ENCODE data around the gene CHP1. TPM values are rescaled to one million over a fixed set of nuclear protein-coding genes. Genes with fewer than 3 reads are reported as not detected.
"Not testable (repeated sequence)": the region's sequence is repeated elsewhere in the genome, so short reads cannot be mapped to it uniquely, and the experiment has no call there.

CHP1 gene
- polyA plus RNA-seq, 3 donors, result 57.2 to 67.2 (median 58.8) TPM

- Mint-ChIP-seq H3K9me3 (no peaks in the 10 kb centered on the region), H3K36me3 (peaks cover 15 to 33% of the 10 kb centered on the region in 2 donors), H3K27me3 (ENCODE audit: low read depth in 3 of 3) (no peaks in the 10 kb centered on the region), H3K27ac (no peak overlapping the region), H3K4me3 (no peak overlapping the region), H3K4me1 (peaks cover 11% of the 10 kb centered on the region)
- intact Hi-C loops (cut with micrococcal nuclease), result no loop called here
- WGBS (ENCODE audit: insufficient coverage), result 80% methylated on average over 3 of the region's 5 CpGs
- Histone ChIP-seq H3K4me1 (ENCODE audit: control insufficient read depth in 1 of 2, insufficient read depth in 2 of 2, low read length in 2 of 2) (peaks cover 0 to 8% of the 10 kb centered on the region in 2 donors), H3K27ac (ENCODE audit: low read depth in 1 of 2, low read length in 2 of 2) (no peak overlapping the region), H3K27me3 (ENCODE audit: control insufficient read depth in 2 of 2, insufficient read depth in 2 of 2, low read length in 2 of 2) (no peaks in the 10 kb centered on the region), H2AFZ (ENCODE audit: insufficient read depth, low read depth, low read length, poor library complexity, severe bottlenecking) (no peak overlapping the region), H3K79me2 (ENCODE audit: insufficient read depth, low read length) (no peaks in the 10 kb centered on the region), H3K9me3 (replicated peaks in 1 of 2; ENCODE audit: control insufficient read depth in 1 of 2, insufficient read depth in 1 of 2, low read length in 2 of 2) (no peaks in the 10 kb centered on the region), H3K4me2 (replicated peaks; ENCODE audit: extremely low read depth, low read length, poor library complexity, severe bottlenecking) (no peak overlapping the region), H3K36me3 (replicated peaks in 1 of 2; ENCODE audit: control insufficient read depth in 1 of 2, insufficient read depth in 2 of 2, low read length in 2 of 2) (peaks cover 17 to 38% of the 10 kb centered on the region in 2 donors), H3K9ac (ENCODE audit: insufficient read depth, low read length, poor library complexity, severe bottlenecking) (no peak overlapping the region), H4K20me1 (ENCODE audit: insufficient read depth, low read length) (no peaks in the 10 kb centered on the region), H3K4me3 (replicated peaks in 1 of 3; ENCODE audit: low read depth in 2 of 3, low read length in 3 of 3) (no peak overlapping the region)
- TF ChIP-seq, protein P1, sequence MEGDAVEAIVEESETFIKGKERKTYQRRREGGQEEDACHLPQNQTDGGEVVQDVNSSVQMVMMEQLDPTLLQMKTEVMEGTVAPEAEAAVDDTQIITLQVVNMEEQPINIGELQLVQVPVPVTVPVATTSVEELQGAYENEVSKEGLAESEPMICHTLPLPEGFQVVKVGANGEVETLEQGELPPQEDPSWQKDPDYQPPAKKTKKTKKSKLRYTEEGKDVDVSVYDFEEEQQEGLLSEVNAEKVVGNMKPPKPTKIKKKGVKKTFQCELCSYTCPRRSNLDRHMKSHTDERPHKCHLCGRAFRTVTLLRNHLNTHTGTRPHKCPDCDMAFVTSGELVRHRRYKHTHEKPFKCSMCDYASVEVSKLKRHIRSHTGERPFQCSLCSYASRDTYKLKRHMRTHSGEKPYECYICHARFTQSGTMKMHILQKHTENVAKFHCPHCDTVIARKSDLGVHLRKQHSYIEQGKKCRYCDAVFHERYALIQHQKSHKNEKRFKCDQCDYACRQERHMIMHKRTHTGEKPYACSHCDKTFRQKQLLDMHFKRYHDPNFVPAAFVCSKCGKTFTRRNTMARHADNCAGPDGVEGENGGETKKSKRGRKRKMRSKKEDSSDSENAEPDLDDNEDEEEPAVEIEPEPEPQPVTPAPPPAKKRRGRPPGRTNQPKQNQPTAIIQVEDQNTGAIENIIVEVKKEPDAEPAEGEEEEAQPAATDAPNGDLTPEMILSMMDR (IDR thresholded peaks at IDR 0.05), result no peak
- no peak for DNase-seq
Measured at GRCh38 chr15:41307679-41308078, 76.6 kb downstream of the CHP1 start.

DNA sequence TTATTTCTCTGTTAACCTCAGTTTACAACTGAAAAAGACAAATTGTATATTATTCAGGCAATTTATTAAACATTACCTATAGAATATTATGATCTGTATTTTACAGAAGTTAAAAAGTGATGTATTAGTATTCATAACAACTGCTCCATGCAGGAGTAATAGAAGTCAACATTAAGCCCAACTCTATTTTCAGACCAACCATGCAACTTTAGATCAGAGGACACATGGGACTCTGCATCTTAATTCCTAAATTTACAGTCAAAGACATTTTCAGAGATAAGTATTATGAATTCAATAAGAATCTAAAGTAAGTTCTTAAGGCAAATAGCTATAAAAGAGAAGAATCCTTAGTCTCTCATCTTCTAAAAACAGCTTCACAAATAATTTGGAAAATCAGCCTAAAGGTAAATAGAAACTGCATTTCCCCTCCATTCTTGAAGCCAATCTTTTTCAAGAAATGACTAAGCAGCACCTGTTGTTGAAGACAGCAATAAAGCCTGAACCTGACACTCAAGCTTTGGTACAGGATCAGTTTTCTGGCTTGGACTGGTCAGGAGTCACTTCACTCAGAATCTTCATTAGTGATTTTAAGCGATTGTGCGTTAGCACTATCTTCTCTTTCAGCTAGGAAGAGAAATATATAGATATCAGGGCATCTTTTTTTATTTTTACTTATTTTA, 78.3 kb downstream of the CHP1 start:
- H3K4me1 Mint-ChIP-seq, result peaks cover 4% of the 10 kb centered on the region
- no peaks in the 10 kb centered on the region for H3K27me3 ChIP-seq (ENCODE audit: control insufficient read depth in 2 of 2, insufficient read depth in 2 of 2, low read length in 2 of 2)
- no peaks in the 10 kb centered on the region for H3K79me2 ChIP-seq (ENCODE audit: insufficient read depth, low read length)
- no peak overlapping the region for H3K4me3 Mint-ChIP-seq
- no peak for DNase-seq
- H3K27ac ChIP-seq (ENCODE audit: low read depth in 1 of 2, low read length in 2 of 2), result no peak overlapping the region
- no peaks in the 10 kb centered on the region for H3K9me3 Mint-ChIP-seq
- TF ChIP-seq, protein P1 (IDR thresholded peaks at IDR 0.05), result no peak
- peaks cover 24 to 44% of the 10 kb centered on the region in 2 donors for H3K36me3 Mint-ChIP-seq
- peaks cover 0 to 8% of the 10 kb centered on the region in 2 donors for H3K4me1 ChIP-seq (ENCODE audit: control insufficient read depth in 1 of 2, insufficient read depth in 2 of 2, low read length in 2 of 2)
- H3K4me2 ChIP-seq (replicated peaks; ENCODE audit: extremely low read depth, low read length, poor library complexity, severe bottlenecking), result no peak overlapping the region
- no peaks in the 10 kb centered on the region for H3K27me3 Mint-ChIP-seq (ENCODE audit: low read depth in 3 of 3)
- WGBS (ENCODE audit: insufficient coverage), result no CpG with 5 or more reads among the region's 2 CpGs
- intact Hi-C loops (cut with micrococcal nuclease), result no loop called here
- H3K4me3 ChIP-seq (replicated peaks in 1 of 3; ENCODE audit: low read depth in 2 of 3, low read length in 3 of 3), result no peak overlapping the region
- H2AFZ ChIP-seq (ENCODE audit: insufficient read depth, low read depth, low read length, poor library complexity, severe bottlenecking), result no peak overlapping the region
- no peaks in the 10 kb centered on the region for H4K20me1 ChIP-seq (ENCODE audit: insufficient read depth, low read length)
- H3K9me3 ChIP-seq (replicated peaks in 1 of 2; ENCODE audit: control insufficient read depth in 1 of 2, insufficient read depth in 1 of 2, low read length in 2 of 2), result no peaks in the 10 kb centered on the region
- peaks cover 27 to 43% of the 10 kb centered on the region in 2 donors for H3K36me3 ChIP-seq (replicated peaks in 1 of 2; ENCODE audit: control insufficient read depth in 1 of 2, insufficient read depth in 2 of 2, low read length in 2 of 2)
- no peak overlapping the region for H3K27ac Mint-ChIP-seq
- no peak overlapping the region for H3K9ac ChIP-seq (ENCODE audit: insufficient read depth, low read length, poor library complexity, severe bottlenecking)

GRCh38 chr15:41320805-41321330, 89.8 kb downstream of the CHP1 start:
- intact Hi-C loops (cut with micrococcal nuclease); H3K4me2 ChIP-seq (replicated peaks; ENCODE audit: extremely low read depth, low read length, poor library complexity, severe bottlenecking); H3K27ac ChIP-seq (ENCODE audit: low read depth in 1 of 2, low read length in 2 of 2); DNase-seq; H3K79me2 ChIP-seq (ENCODE audit: insufficient read depth, low read length); H3K27me3 ChIP-seq (ENCODE audit: control insufficient read depth in 2 of 2, insufficient read depth in 2 of 2, low read length in 2 of 2); H2AFZ ChIP-seq (ENCODE audit: insufficient read depth, low read depth, low read length, poor library complexity, severe bottlenecking); H3K4me3 Mint-ChIP-seq; H3K9me3 ChIP-seq (replicated peaks in 1 of 2; ENCODE audit: control insufficient read depth in 1 of 2, insufficient read depth in 1 of 2, low read length in 2 of 2); H3K4me1 Mint-ChIP-seq; H3K27ac Mint-ChIP-seq; H3K27me3 Mint-ChIP-seq (ENCODE audit: low read depth in 3 of 3); H3K9me3 Mint-ChIP-seq; H3K4me3 ChIP-seq (replicated peaks in 1 of 3; ENCODE audit: low read depth in 2 of 3, low read length in 3 of 3); H3K4me1 ChIP-seq (ENCODE audit: control insufficient read depth in 1 of 2, insufficient read depth in 2 of 2, low read length in 2 of 2); H3K9ac ChIP-seq (ENCODE audit: insufficient read depth, low read length, poor library complexity, severe bottlenecking); H4K20me1 ChIP-seq (ENCODE audit: insufficient read depth, low read length): not testable (repeated sequence)
- 98% methylated on average over 13 of the region's 39 CpGs for WGBS (ENCODE audit: insufficient coverage)
- peaks cover 15 to 48% of the 10 kb centered on the region in 2 donors for H3K36me3 Mint-ChIP-seq
- H3K36me3 ChIP-seq (replicated peaks in 1 of 2; ENCODE audit: control insufficient read depth in 1 of 2, insufficient read depth in 2 of 2, low read length in 2 of 2), result peaks cover 3 to 25% of the 10 kb centered on the region in 2 donors

All from CD14-positive monocyte (primary cell).